ENCODE measurements around the gene HIRIP3. TPM values are rescaled to one million over a fixed set of nuclear protein-coding genes. Genes with fewer than 3 reads are reported as not detected.

Gene HIRIP3
- total and polyA plus RNA-seq, 2 experiments from 2014 or later, result 10.4 to 18.5 TPM

- TF ChIP-seq ZNF462 (CRISPR knock-in tag; IDR thresholded peaks at IDR 0.05) (no peak), EZH2phosphoT487 (IDR thresholded peaks at IDR 0.05; ENCODE audit: unreplicated experiment) (no peak), REST (IDR thresholded peaks at IDR 0.05; ENCODE audit: unreplicated experiment) (no peak), JUNB (IDR thresholded peaks at IDR 0.05; ENCODE audit: unreplicated experiment) (no peak)
Measured at GRCh38 chr16:30026449-30026848, 31.0 kb upstream of the HIRIP3 start (continued).

GRCh38 chr16:30025574-30025973 is 30.2 kb upstream of the HIRIP3 start:
- Histone ChIP-seq H3F3A (replicated peaks; ENCODE audit: low read depth) (0 out of 2 replicates have a peak, but pooled peaks cover 3% of the 10 kb centered on the region), H3K36me3 (ENCODE audit: insufficient read depth) (no peaks in the 10 kb centered on the region), H3K79me2 (replicated peaks; ENCODE audit: insufficient read depth) (no peaks in the 10 kb centered on the region), H3K27ac (ENCODE audit: low read depth) (no peak overlapping the region), H3K9me2 (ENCODE audit: insufficient read depth) (no peaks in the 10 kb centered on the region), H3K27me3 (ENCODE audit: insufficient read depth) (no peaks in the 10 kb centered on the region), H2AFZ (no peak overlapping the region), H3K4me1 (ENCODE audit: insufficient read depth) (peaks cover 16% of the 10 kb centered on the region), H3K4me2 (no peak overlapping the region), H4K20me1 (replicated peaks; ENCODE audit: insufficient read depth) (no peaks in the 10 kb centered on the region; the same call in 1 of the 2 replicates), H3K4me3 (no peak overlapping the region)
- ATAC-seq, result no peak
- Mint-ChIP-seq H3K36me3 (ENCODE audit: low read depth) (peaks cover 3% of the 10 kb centered on the region; the same call in 2 of the 3 replicates), H3K4me3 (no peak overlapping the region), H3K27ac (no peak overlapping the region), H3K27me3 (ENCODE audit: insufficient read depth, low read depth, poor library complexity) (peaks cover 13% of the 10 kb centered on the region), H3K4me1 (peaks cover 27% of the 10 kb centered on the region), H3K9me3 (no peaks in the 10 kb centered on the region; the same call in 2 of the 3 replicates)
- no peak for DNase-seq (ENCODE audit: low spot score)
- no peak for TF ChIP-seq ETS1 (IDR thresholded peaks at IDR 0.05)
- no peak for TF ChIP-seq EZH2 (IDR thresholded peaks at IDR 0.05; ENCODE audit: low read depth, unreplicated experiment)
- TF ChIP-seq ZNF114 (CRISPR knock-in tag; IDR thresholded peaks at IDR 0.05), result no peak
- TF ChIP-seq JUNB (IDR thresholded peaks at IDR 0.05; ENCODE audit: unreplicated experiment), result no peak
- TF ChIP-seq NANOG (IDR thresholded peaks at IDR 0.05; ENCODE audit: borderline replicate concordance), result no peak

Data from GM23338 (cell line).